Colonic mucosa (tissue), 4 donors: ENCODE data around the gene RRAGB. TPM values are rescaled to one million over a fixed set of nuclear protein-coding genes. Genes with fewer than 3 reads are reported as not detected.

Source experiments
- DNase-seq: peaks from one replicate; pipeline ENCODE4 v3.0.0-alpha.2; 2020
- H3K27ac ChIP-seq: fragments of 200-600 bp; one replicate; pipeline ENCODE4 v1.8.0; 2021
- H3K27me3 ChIP-seq: fragments of 200-600 bp; one replicate; pipeline ENCODE4 v1.8.0; 2021
- H3K36me3 ChIP-seq: fragments of 200-600 bp; one replicate; pipeline ENCODE4 v1.8.0; 2021
- H3K4me1 ChIP-seq: fragments of 200-600 bp; one replicate; pipeline ENCODE4 v1.8.0; 2021; ENCODE audit warnings: mild to moderate bottlenecking
- H3K4me3 ChIP-seq: fragments of 200-600 bp; one replicate; pipeline ENCODE4 v1.8.0; 2021
- H3K9ac ChIP-seq, 2 donors: one replicate each; pipeline ENCODE4 v1.7.0; 2013; ENCODE audit warnings: control low read depth in 2 of 2, low read depth in 2 of 2, low read length in 2 of 2
- H3K9me3 ChIP-seq: fragments of 200-600 bp; one replicate; pipeline ENCODE4 v1.8.0; 2021
- CTCF ChIP-seq: fragments of 200-600 bp; IDR thresholded peaks from one replicate; pipeline ENCODE4 v1.8.0; 2022; ENCODE audit warnings: antibody characterized with exemption, mild to moderate bottlenecking
- intact Hi-C: fragments of 100-400 bp; cut with DNase I; formaldehyde crosslinking; loops from one replicate; pipeline ENCODE4 v1.14.1; 2022
- total RNA-seq, 2 donors: library from RNA; stranded (reverse); fragmentation: NEBNext Ultra II Directional in 1 of 2; extraction: Animal tissue kit (Norgen Biotek cat#: 25700) in 1 of 2; gene quantifications; one replicate each; pipeline ENCODE4 v1.2.1, GENCODE V29; 2021
- donor health status: healthy.
- donor health status: DM: no; HTN: no; CAD: no.
- donor health status: DM: no; HTN: no; CAD: no.

RRAGB gene
- total RNA-seq, 2 donors from 2014 or later = 6.3 to 10.5 TPM

GRCh38 chrX:55796496-55796895 is 78.9 kb downstream of the RRAGB start:
- H3K36me3 ChIP-seq = no peaks in the 10 kb centered on the region
- H3K27me3 ChIP-seq = no peaks in the 10 kb centered on the region

GRCh38 chrX:55801811-55802210 is 84.3 kb downstream of the RRAGB start:
- Histone ChIP-seq H3K4me1 (no peaks in the 10 kb centered on the region), H3K36me3 (no peaks in the 10 kb centered on the region), H3K4me3 (no peak overlapping the region), H3K9me3 (no peaks in the 10 kb centered on the region), H3K27me3 (no peaks in the 10 kb centered on the region), H3K9ac (no peak overlapping the region), H3K27ac (no peak overlapping the region)
- DNase-seq = no peak
- intact Hi-C loops = no loop called here
- no peak for TF ChIP-seq CTCF

More at GRCh38 chrX:55796496-55796895, 78.9 kb downstream of the RRAGB start:
- intact Hi-C loops = no loop called here
- Histone ChIP-seq H3K4me1 (no peaks in the 10 kb centered on the region), H3K9ac (no peak overlapping the region), H3K4me3 (no peak overlapping the region), H3K27ac (no peak overlapping the region), H3K9me3 (no peaks in the 10 kb centered on the region)
- TF ChIP-seq CTCF = no peak
- DNase-seq = no peak

Other genes starting within 250 kb of the RRAGB start
- under 1 TPM; 0.49 to 0.53 TPM for gene USP51, start 227.9 kb upstream of the RRAGB start, total RNA-seq
- gene FOXR2, start 94.3 kb upstream of the RRAGB start, total RNA-seq = not detected